Karpas-422 (cell line): ENCODE measurements around the gene UBXN10. TPM values are rescaled to one million over a fixed set of nuclear protein-coding genes. Genes with fewer than 3 reads are reported as not detected.

Experiments used
- DNase-seq: peaks from one replicate; pipeline ENCODE4 v3.0.0-alpha.2; 2015
- H2AFZ ChIP-seq: fragments of 200-600 bp; sonication (generic); 2 replicates; pipeline ENCODE4 v1.6.1; 2014; ENCODE audit warnings: antibody characterized with exemption, low read length, mixed read lengths
- H3K27ac ChIP-seq: fragments of 200-600 bp; sonication (generic); 2 replicates; pipeline ENCODE4 v1.5.1; 2014; ENCODE audit warnings: mild to moderate bottlenecking, low read length, moderate library complexity
- H3K27me3 ChIP-seq: fragments of 200-600 bp; sonication (generic); 2 replicates; pipeline ENCODE4 v1.6.1; 2014; ENCODE audit warnings: low read length, mixed read lengths
- H3K36me3 ChIP-seq: fragments of 200-600 bp; sonication (generic); 2 replicates; pipeline ENCODE4 v1.6.1; 2014; ENCODE audit warnings: low read length, mixed read lengths; ENCODE audit not compliant: insufficient read depth
- H3K4me1 ChIP-seq: fragments of 200-600 bp; sonication (generic); 2 replicates; pipeline ENCODE4 v1.6.1; 2014; ENCODE audit warnings: mild to moderate bottlenecking, low read length, mixed read lengths
- H3K4me2 ChIP-seq: fragments of 200-600 bp; sonication (generic); 2 replicates; pipeline ENCODE4 v1.6.1; 2014; ENCODE audit warnings: low read length, low read depth, mild to moderate bottlenecking; ENCODE audit not compliant: poor library complexity, severe bottlenecking
- H3K4me3 ChIP-seq: fragments of 200-600 bp; sonication (generic); 2 replicates; pipeline ENCODE4 v1.5.1; 2014; ENCODE audit warnings: mild to moderate bottlenecking, antibody characterized with exemption, low read length, mixed read lengths
- H3K79me2 ChIP-seq: fragments of 200-600 bp; sonication (generic); 2 replicates; pipeline ENCODE4 v1.6.1; 2014; ENCODE audit warnings: mild to moderate bottlenecking, low read length, mixed read lengths
- H3K9ac ChIP-seq: fragments of 200-600 bp; sonication (generic); 2 replicates; pipeline ENCODE4 v1.6.0; 2014; ENCODE audit warnings: low read length
- H3K9me2 ChIP-seq: fragments of 200-600 bp; sonication (generic), shearing (Covaris generic); replicated peaks from 2 replicates; pipeline ENCODE4 v1.6.0; 2014; ENCODE audit warnings: mild to moderate bottlenecking, low read length, moderate library complexity; ENCODE audit not compliant: insufficient read depth
- H3K9me3 ChIP-seq: fragments of 300-700, 200-600 bp; sonication (generic); 2 replicates; pipeline ENCODE4 v1.6.1; 2014; ENCODE audit warnings: low read length, mixed read lengths
- H4K20me1 ChIP-seq: fragments of 200-600 bp; sonication (generic); 2 replicates; pipeline ENCODE4 v1.6.1; 2014; ENCODE audit warnings: mild to moderate bottlenecking, antibody characterized with exemption, low read length, low read depth; ENCODE audit not compliant: insufficient read depth
- total RNA-seq: library from RNA; depleted of rRNA; stranded (reverse); fragments of >200 nt; shearing (Covaris generic); gene quantifications from 2 replicates; pipeline ENCODE4 v1.2.3, GENCODE V29; 2014; ENCODE audit warnings: low replicate concordance

UBXN10 gene
- total RNA-seq, 1 experiment from 2014 or later: not detected

- H3K9me2 ChIP-seq: no peaks in the 10 kb centered on the region
- no peaks in the 10 kb centered on the region for H3K79me2 ChIP-seq
- peaks cover 38% of the 10 kb centered on the region for H3K4me1 ChIP-seq
- H2AFZ ChIP-seq: no peak overlapping the region
- no peaks in the 10 kb centered on the region for H4K20me1 ChIP-seq
- H3K9me3 ChIP-seq: no peaks in the 10 kb centered on the region
- no peaks in the 10 kb centered on the region for H3K36me3 ChIP-seq
- H3K4me2 ChIP-seq: peak overlapping the region; percentile 6
- H3K27me3 ChIP-seq: no peaks in the 10 kb centered on the region
- H3K9ac ChIP-seq: no peak overlapping the region
- no peak overlapping the region for H3K27ac ChIP-seq
- DNase-seq: no peak
- H3K4me3 ChIP-seq: no peak overlapping the region
Observed at GRCh38 chr1:20190256-20191160, 4.6 kb downstream of the UBXN10 start.

- Histone ChIP-seq H3K27ac (no peak overlapping the region), H3K27me3 (no peaks in the 10 kb centered on the region), H3K4me3 (no peak overlapping the region), H3K36me3 (no peaks in the 10 kb centered on the region), H3K4me2 (no peak overlapping the region), H3K9ac (no peak overlapping the region), H4K20me1 (no peaks in the 10 kb centered on the region), H2AFZ (no peak overlapping the region), H3K4me1 (peaks cover 38% of the 10 kb centered on the region), H3K9me2 (no peaks in the 10 kb centered on the region), H3K9me3 (no peaks in the 10 kb centered on the region), H3K79me2 (no peaks in the 10 kb centered on the region)
- no peak for DNase-seq
Observed at GRCh38 chr1:20191266-20191825, 5.5 kb downstream of the UBXN10 start.

- Histone ChIP-seq H3K9me2 (no peaks in the 10 kb centered on the region), H4K20me1 (no peaks in the 10 kb centered on the region), H3K27me3 (no peaks in the 10 kb centered on the region), H3K9me3 (no peaks in the 10 kb centered on the region), H3K27ac (no peak overlapping the region), H2AFZ (no peak overlapping the region), H3K4me1 (peaks cover 38% of the 10 kb centered on the region), H3K79me2 (no peaks in the 10 kb centered on the region), H3K4me3 (no peak overlapping the region), H3K9ac (no peak overlapping the region), H3K4me2 (no peak overlapping the region), H3K36me3 (no peaks in the 10 kb centered on the region)
- no peak for DNase-seq
Observed at GRCh38 chr1:20192364-20192763, 6.5 kb downstream of the UBXN10 start.

GRCh38 chr1:20192871-20193411, 7.0 kb downstream of the UBXN10 start:
- Histone ChIP-seq H3K9me3 (no peaks in the 10 kb centered on the region), H2AFZ (no peak overlapping the region), H3K27me3 (no peaks in the 10 kb centered on the region), H3K27ac (no peak overlapping the region), H3K4me1 (peaks cover 38% of the 10 kb centered on the region), H3K36me3 (no peaks in the 10 kb centered on the region), H3K4me2 (no peak overlapping the region), H3K9me2 (no peaks in the 10 kb centered on the region), H3K9ac (no peak overlapping the region), H3K4me3 (no peak overlapping the region), H3K79me2 (no peaks in the 10 kb centered on the region), H4K20me1 (no peaks in the 10 kb centered on the region)
- no peak for DNase-seq

- H4K20me1 ChIP-seq: no peaks in the 10 kb centered on the region
Observed at GRCh38 chr1:20194224-20194623, 8.3 kb downstream of the UBXN10 start.

GRCh38 chr1:20194757-20195461, 9.0 kb downstream of the UBXN10 start:
- H3K4me2 ChIP-seq: peak overlapping the region; percentile 78
- H2AFZ ChIP-seq: no peak overlapping the region

More at GRCh38 chr1:20194224-20194623, 8.3 kb downstream of the UBXN10 start:
- Histone ChIP-seq H3K27ac (no peak overlapping the region), H3K9ac (no peak overlapping the region), H2AFZ (no peak overlapping the region), H3K36me3 (no peaks in the 10 kb centered on the region), H3K9me3 (no peaks in the 10 kb centered on the region), H3K4me3 (no peak overlapping the region), H3K79me2 (no peaks in the 10 kb centered on the region), H3K4me2 (peak overlapping the region; percentile 78), H3K9me2 (no peaks in the 10 kb centered on the region), H3K27me3 (no peaks in the 10 kb centered on the region), H3K4me1 (peaks cover 26% of the 10 kb centered on the region)
- DNase-seq: no peak

GRCh38 chr1:20195462-20195780, 9.5 kb downstream of the UBXN10 start:
- H3K79me2 ChIP-seq: no peaks in the 10 kb centered on the region
- no peaks in the 10 kb centered on the region for H3K27me3 ChIP-seq
- H3K27ac ChIP-seq: no peak overlapping the region
- no peaks in the 10 kb centered on the region for H3K36me3 ChIP-seq
- H3K4me2 ChIP-seq: no peak overlapping the region
- no peak overlapping the region for H3K9ac ChIP-seq
- H3K4me3 ChIP-seq: no peak overlapping the region
- H3K9me3 ChIP-seq: no peaks in the 10 kb centered on the region
- no peak for DNase-seq
- H4K20me1 ChIP-seq: no peaks in the 10 kb centered on the region
- H3K9me2 ChIP-seq: no peaks in the 10 kb centered on the region
- no peak overlapping the region for H2AFZ ChIP-seq
- H3K4me1 ChIP-seq: peaks cover 14% of the 10 kb centered on the region

More at GRCh38 chr1:20194757-20195461, 9.0 kb downstream of the UBXN10 start:
- H3K4me3 ChIP-seq: peak overlapping the region; percentile 47; the same call in 1 of the 2 replicates
- H3K79me2 ChIP-seq: no peaks in the 10 kb centered on the region
- no peaks in the 10 kb centered on the region for H3K36me3 ChIP-seq
- no peaks in the 10 kb centered on the region for H3K27me3 ChIP-seq
- DNase-seq: peak; percentile 93
- peaks cover 19% of the 10 kb centered on the region for H3K4me1 ChIP-seq
- H3K9ac ChIP-seq: peak overlapping the region; percentile 46; the same call in 1 of the 2 replicates
- H3K9me3 ChIP-seq: no peaks in the 10 kb centered on the region
- H3K27ac ChIP-seq: no peak overlapping the region
- H3K9me2 ChIP-seq: no peaks in the 10 kb centered on the region
- H4K20me1 ChIP-seq: no peaks in the 10 kb centered on the region

GRCh38 chr1:20197329-20197791, 11.5 kb downstream of the UBXN10 start:
- Histone ChIP-seq H3K4me3 (no peak overlapping the region), H2AFZ (no peak overlapping the region), H3K9ac (no peak overlapping the region), H3K9me2 (no peaks in the 10 kb centered on the region), H3K27me3 (no peaks in the 10 kb centered on the region), H4K20me1 (no peaks in the 10 kb centered on the region), H3K27ac (no peak overlapping the region), H3K4me2 (no peak overlapping the region), H3K79me2 (no peaks in the 10 kb centered on the region), H3K36me3 (no peaks in the 10 kb centered on the region), H3K9me3 (no peaks in the 10 kb centered on the region), H3K4me1 (peaks cover 11% of the 10 kb centered on the region)
- DNase-seq: no peak
